HepG2 (cell line): Measurements from ENCODE around the gene FANCG. TPM values are rescaled to one million over a fixed set of nuclear protein-coding genes. Genes with fewer than 3 reads are reported as not detected.
A peak's percentile ranks its signal among the peaks of the same experiment; 100 is the strongest.

ENCODE experiments used
- DR1 ChIP-seq: sonication (generic); formaldehyde crosslinking; IDR thresholded peaks from 2 replicates; pipeline ENCODE4 v1.8.0; 2021; ENCODE audit warnings: mild to moderate bottlenecking, missing genetic modification reagents, inconsistent platforms
- HOXA5 ChIP-seq: sonication (generic); formaldehyde crosslinking; IDR thresholded peaks from 2 replicates; pipeline ENCODE4 v1.4.0; 2020; ENCODE audit warnings: missing genetic modification reagents
- ZFP36L1 ChIP-seq: sonication (generic); formaldehyde crosslinking; IDR thresholded peaks from 2 replicates; pipeline ENCODE4 v1.8.0; 2022; ENCODE audit warnings: mild to moderate bottlenecking, missing genetic modification reagents, moderate library complexity
- ZNF281 ChIP-seq: sonication (generic); formaldehyde crosslinking; IDR thresholded peaks from 2 replicates; pipeline ENCODE4 v1.4.0; 2020; ENCODE audit warnings: missing genetic modification reagents, borderline replicate concordance
- ZNF646 ChIP-seq: sonication (generic); formaldehyde crosslinking; IDR thresholded peaks from 2 replicates; pipeline ENCODE4 v1.9.0; 2021; ENCODE audit warnings: mild to moderate bottlenecking, missing genetic modification reagents
- ZNF687 ChIP-seq: sonication (generic); formaldehyde crosslinking; IDR thresholded peaks from 2 replicates; pipeline ENCODE4 v1.5.1; 2020; ENCODE audit warnings: mild to moderate bottlenecking, missing genetic modification reagents, moderate library complexity
- ZNF770 ChIP-seq: sonication (generic); formaldehyde crosslinking; IDR thresholded peaks from 2 replicates; pipeline ENCODE4 v1.5.0; 2020; ENCODE audit warnings: mild to moderate bottlenecking, missing genetic modification reagents
- ZNF776 ChIP-seq: sonication (generic); formaldehyde crosslinking; IDR thresholded peaks from 2 replicates; pipeline ENCODE4 v1.4.0; 2020; ENCODE audit warnings: mild to moderate bottlenecking, missing genetic modification reagents
- polyA plus RNA-seq, 8 experiments: library from polyadenylated mRNA; depleted of rRNA in 3 of 8; stranded (reverse) in 7 of 8; unstranded in 1 of 8; fragments of >200 nt; fragmentation: Illumina TruSeq in 4 of 8; extraction: Trizol in 4 of 8; gene quantifications; 2 replicates each; pipeline versions ENCODE4 v1.2.1 to v1.2.3, GENCODE V29; 2011 to 2016; ENCODE audit warnings: low read depth in 4 of 8, missing spikeins in 1 of 8, mixed read lengths in 1 of 8; ENCODE audit not compliant: insufficient read depth in 1 of 8
- total RNA-seq, 5 experiments: library from RNA; depleted of rRNA; stranded (reverse); fragments of >200 nt; fragmentation: Illumina TruSeq; extraction: Trizol; gene quantifications; 2 replicates each; pipeline ENCODE4 v1.2.3, GENCODE V29; 2016; ENCODE audit warnings: low read depth in 1 of 5

Gene FANCG
- total and polyA plus RNA-seq, 2 of the 13 experiments (the other 11 are each of a cell fraction or from before 2014, with no cell fraction given): 14.4 to 45.1 TPM

- peak; percentile 0; the same call in 1 of the 2 replicates for TF ChIP-seq ZNF687 (CRISPR knock-in tag)
- no peak for TF ChIP-seq ZNF770 (CRISPR knock-in tag)
- TF ChIP-seq HOXA5 (CRISPR knock-in tag): no peak
- no peak for TF ChIP-seq ZNF646 (CRISPR knock-in tag)
- TF ChIP-seq ZFP36L1 (CRISPR knock-in tag): no peak
- TF ChIP-seq DR1 (CRISPR knock-in tag): no peak
- 0 out of 2 replicates have a peak, but pooled peaks have one; percentile 58 for TF ChIP-seq ZNF776 (CRISPR knock-in tag)
- TF ChIP-seq ZNF281 (CRISPR knock-in tag): no peak
Measured at GRCh38 chr9:35116539-35116897, 36.8 kb upstream of the FANCG start (continued).
